Stimulated activated CD4-positive, alpha-beta T cell treated with anti-CD3 and anti-CD28 coated beads, Interleukin-12 subunit alpha, Interleukin-12 subunit beta, amount 100 ng/mL, for 4 hours (primary cell): ENCODE data around the gene THAP6.
"Not testable (repeated sequence)": the region's sequence is repeated elsewhere in the genome, so short reads cannot be mapped to it uniquely, and the experiment has no call there.

Experiments
- DNase-seq: peaks from one replicate; pipeline ENCODE4 v3.0.0-alpha.2; 2020

Gene THAP6

DNA sequence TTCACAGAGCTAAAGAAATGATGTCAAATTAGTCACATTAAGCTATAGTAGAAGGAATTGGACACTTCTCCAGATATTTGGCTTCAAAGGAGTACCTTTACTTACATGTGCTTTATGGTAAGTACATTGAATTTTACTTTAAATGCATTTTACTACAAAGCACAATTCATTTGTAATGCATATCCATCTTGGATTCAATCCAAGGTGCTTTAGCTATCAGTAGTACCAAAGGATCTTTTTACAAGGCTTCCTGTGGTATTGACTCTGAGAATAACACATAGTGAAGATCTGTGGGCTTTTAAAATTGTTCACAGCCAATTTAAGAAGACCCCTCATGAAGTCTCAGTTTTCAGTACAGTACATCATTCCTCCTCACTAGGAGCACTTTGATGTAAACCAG lies 13.2 kb downstream of the THAP6 start:
- DNase-seq = no peak

GRCh38 chr4:75530556-75531322 lies 16.5 kb downstream of the THAP6 start:
- no peak for DNase-seq

DNA sequence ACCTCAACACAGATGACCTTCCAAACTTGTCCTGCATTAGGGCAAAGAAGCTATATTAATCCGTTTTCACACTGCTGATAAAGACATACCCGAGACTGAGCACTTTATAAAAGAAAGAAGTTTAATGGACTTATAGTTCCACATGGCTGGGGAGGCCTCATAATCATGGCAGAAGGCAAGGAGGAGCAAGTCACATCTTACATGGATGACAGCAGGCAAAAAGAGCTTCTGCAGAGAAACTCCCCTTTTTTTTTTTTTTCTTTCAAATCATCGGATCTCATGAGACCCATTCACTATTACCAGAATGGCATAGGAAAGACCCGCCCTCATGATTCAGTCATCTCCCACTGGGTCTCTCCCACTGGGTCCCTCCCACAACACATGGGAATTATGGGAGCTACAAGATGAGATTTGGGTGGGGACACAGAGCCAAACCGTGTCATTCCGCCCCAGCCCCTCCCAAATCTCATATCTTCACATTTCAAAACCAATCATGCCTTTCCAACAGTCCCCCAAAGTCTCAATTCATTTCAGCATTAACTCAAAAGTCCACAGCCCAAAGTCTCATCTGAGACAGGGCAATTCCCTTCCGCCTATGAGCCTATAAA lies 17.4 kb downstream of the THAP6 start:
- not testable (repeated sequence) for DNase-seq

DNA sequence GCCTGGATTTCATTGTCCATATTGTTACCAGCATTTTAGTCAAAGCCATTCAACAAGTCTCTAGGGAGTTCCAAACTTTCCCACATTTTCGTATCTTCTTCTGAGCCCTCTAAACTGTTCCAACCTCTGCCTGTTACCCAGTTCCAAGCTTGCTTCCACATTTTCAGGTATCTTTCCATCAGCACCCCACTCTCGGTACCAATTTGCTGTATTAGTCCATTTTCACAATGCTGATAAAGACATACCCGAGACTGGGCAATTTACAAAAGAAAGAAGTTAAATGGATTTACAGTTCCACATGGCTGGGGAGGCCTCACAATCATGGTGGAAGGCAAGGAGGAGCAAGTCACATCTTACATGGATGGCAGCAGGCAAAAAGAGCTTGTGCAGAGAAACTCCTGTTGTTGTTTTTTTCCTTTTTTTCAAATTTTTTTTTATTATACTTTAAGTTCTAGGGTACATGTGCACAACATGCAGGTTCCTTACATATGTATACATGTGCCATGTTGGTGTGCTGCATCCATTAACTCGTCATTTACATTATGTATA lies 19.1 kb downstream of the THAP6 start:
- DNase-seq = not testable (repeated sequence)

DNA sequence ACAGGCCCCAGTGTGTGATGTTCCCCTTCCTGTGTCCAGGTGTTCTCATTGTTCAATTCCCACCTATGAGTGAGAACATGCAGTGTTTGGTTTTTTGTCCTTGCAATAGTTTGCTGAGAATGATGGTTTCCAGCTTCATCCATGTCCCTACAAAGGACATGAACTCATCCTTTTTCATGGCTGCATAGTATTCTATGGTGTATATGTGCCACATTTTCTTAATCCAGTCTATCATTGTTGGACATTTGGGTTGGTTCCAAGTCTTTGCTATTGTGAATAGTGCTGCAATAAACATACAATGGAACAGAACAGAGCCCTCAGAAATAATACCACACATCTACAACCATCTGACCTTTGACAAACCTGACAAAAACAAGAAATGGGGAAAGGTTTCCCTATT lies 19.7 kb downstream of the THAP6 start:
- not testable (repeated sequence) for DNase-seq

DNA sequence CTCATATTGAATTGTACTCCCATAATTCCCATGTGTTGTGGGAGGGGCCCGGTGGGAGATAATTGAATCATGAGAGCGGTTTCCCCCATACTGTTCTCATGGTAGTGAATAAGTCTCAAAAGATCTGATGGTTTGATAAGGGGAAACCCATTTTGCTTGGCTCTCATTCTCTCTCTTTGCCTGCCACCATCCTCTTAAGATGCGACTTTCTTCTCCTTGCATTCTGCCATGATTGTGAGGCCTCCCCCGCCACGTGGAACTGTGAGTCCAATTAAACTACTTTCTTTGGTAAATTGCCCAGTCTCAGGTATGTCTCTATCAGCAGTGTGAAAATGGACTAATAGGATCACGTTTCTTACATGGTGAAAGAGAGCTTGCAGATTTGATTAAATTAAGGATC lies 23.0 kb downstream of the THAP6 start:
- not testable (repeated sequence) for DNase-seq

- no peak for DNase-seq
These were observed 28.6 kb downstream of the THAP6 start for GRCh38 chr4:75542824-75543223.

DNA sequence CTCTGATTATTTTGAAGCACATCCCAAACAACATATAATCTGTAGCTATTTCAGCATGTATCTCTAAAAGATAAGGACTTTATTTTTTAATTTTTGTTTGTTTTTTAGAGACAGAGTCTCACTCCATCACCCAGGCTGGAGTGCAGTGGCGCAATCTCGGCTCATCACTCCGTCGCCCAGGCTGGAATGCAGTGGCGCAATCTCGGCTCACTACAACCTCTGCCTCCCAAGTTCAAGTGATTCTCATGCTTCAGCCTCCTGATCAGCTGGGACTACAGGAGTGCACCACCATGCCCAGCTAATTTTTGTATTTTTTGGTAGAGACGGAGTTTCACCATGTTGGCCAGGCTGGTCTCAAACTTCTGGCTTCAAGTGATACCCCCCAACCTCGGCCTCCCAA lies 29.9 kb downstream of the THAP6 start:
- not testable (repeated sequence) for DNase-seq

DNA sequence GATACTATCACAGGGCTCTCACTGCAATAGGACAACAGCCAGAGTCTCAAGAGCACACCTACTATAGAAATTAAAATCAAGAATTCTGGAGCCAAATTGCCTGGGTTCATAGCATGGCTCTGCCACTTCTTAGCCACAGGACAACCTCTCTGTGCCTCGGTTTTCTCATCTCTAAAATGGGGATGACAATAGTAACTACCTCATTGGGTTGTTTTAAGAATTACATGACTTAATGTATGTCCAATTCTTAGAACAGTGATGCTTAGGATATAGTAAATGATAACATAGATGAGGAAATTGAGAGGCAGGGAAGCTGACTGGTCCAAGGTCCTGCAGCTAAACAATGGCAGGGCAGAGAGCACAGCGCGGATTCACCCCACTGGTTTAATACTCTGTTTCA lies 30.6 kb downstream of the THAP6 start:
- no peak for DNase-seq

GRCh38 chr4:75545526-75545925 lies 31.3 kb downstream of the THAP6 start:
- DNase-seq = no peak

DNA sequence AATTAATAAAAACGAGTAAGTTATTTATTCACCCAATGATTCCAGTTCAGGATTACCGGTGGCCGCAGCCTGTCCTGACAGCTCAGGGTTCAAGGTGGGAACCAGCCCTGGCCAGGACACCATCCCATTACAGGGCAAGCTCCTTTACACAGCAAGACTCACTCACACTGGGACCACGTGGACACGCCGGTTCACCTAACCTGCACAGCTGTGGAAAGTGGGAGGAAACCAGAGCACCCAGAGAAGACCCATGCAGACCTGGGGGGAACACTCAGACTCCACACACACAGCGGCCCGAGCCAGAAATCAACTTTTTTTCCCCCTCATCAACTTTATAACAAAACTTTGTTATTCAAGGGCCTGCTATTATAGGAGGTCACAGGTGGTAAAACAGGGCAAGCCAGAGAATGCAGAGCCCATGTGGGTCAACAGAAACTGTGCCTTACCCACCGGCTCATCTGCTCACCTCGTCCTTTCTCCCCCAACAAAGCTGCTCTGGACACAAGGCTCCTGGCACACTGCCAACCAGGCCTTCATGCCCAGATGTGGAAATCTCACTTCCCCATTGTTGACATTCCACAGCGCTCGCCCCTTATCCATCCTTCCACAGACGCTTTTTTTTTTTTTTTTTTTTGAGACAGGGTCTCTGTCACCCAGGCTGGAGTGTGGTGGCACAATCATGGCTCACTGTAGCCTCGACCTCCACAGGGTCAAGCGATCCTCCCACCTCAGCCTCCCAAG lies 33.5 kb downstream of the THAP6 start:
- no peak for DNase-seq

- DNase-seq = no peak
These were observed 34.7 kb downstream of the THAP6 start for GRCh38 chr4:75549019-75549418.

DNA sequence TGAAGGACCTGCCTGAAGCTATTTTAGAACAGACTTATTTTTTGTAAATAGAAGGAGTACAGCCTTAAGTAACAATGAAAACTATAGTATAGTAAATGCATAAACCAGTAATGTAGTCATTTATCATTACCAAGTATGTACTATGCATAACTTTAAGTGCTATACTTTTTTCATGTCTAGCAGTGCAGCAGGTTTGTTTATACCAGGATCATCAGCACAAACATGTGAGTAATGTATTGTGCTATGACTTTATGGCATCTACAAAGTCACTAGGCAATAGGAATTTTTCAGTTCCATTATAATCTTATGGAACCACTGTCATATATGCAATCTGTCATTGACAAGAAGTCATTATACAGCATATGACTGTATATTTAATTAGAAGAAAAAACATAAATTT lies 38.2 kb downstream of the THAP6 start:
- no peak for DNase-seq

DNA sequence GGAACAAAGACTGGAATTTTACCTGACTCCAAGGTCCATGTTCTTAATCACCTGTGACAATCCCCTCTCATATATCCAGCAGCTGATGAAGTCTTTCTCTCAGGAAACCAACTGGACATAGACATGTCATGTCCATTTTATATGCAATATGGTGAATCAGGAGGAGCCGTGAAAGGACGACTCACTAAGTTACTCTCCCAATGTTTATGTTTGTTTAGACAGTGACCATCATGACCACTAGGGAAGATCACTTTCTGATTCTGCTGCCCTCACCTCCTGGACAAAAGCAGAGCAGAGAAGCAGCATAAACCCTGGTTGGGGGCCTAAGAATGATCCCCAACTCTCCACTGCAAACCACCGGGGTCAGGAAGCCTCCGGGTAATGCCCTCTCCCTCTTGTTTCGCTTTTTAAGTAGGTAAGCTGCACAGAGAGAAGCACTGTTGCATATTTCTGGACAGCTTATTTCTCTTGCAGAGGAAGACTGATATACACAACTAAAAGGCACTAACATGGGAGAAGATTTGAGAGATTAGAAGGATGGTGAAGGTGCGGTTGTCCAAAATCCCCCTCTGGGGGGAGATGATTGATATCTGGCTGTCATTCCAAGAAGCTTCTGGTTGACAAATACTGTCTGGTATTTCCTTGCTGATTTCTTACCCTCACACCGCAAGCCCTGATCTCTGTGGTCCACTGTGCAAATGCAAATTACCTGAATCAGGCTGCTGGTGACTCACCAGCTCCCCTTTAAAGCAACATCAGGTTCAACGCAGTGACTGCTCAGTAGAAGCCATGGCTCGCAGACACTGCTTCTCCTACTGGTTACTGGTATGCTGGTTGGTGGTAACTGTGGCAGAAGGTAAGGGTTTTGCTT lies 41.3 kb downstream of the THAP6 start, which contains the start of gene ODAPH:
Gene ODAPH (plus strand): TSS at position 773 of the 871 bp plus-strand sequence. CDS start 17 bp downstream, at position 790.
- DNase-seq = no peak

DNA sequence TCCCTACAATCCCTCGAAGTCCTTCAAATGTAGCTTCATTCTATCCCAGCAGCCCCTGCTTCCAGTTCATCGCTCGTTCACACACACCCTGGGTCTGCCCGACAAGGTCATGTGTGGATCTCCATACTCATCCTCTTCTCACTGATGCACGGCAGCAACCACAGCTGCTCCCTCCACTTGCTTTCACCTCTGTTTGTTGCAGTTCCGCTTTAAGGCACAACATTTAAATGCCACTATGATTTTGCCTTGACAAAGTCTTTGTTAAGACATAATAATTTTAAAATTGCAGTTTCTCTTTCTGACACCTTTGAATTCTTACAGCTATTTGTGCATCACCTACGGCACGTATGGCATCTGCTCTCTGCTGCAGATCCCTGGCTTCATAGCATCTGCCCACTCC lies 43.4 kb downstream of the THAP6 start:
- DNase-seq = no peak

DNA sequence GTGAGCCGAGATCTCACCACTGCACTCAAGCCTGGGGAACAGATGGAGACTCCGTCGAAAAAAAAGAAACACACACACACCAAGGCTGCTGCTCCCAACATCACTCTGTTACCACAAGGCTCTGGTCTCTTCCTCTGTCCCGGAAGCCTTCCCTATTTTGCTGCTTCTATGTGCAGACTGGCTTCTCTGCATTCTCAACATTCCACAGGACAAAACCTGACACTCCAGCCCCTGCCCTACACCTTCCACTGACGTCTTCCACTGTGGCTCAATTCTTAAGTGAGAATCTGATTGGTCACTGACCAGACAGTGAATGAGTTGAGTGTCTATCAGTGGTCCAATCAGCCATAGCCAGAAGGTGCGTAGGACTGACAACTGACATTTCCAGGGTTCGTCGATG lies 47.5 kb downstream of the THAP6 start:
- no peak for DNase-seq

DNA sequence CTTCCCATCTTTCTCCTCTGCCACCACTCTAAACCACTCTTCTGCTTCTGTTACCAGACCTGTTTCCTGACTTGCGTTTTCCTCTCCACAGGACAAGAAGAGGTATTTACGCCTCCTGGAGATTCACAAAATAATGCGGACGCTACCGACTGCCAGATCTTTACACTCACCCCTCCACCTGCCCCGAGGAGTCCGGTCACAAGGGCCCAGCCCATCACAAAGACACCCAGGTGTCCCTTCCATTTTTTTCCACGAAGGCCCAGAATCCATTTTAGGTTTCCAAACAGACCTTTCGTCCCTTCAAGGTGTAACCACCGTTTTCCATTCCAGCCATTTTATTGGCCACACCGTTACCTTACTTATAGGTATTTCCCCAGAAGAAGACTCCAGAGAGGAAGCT lies 49.8 kb downstream of the THAP6 start:
- DNase-seq = no peak

DNA sequence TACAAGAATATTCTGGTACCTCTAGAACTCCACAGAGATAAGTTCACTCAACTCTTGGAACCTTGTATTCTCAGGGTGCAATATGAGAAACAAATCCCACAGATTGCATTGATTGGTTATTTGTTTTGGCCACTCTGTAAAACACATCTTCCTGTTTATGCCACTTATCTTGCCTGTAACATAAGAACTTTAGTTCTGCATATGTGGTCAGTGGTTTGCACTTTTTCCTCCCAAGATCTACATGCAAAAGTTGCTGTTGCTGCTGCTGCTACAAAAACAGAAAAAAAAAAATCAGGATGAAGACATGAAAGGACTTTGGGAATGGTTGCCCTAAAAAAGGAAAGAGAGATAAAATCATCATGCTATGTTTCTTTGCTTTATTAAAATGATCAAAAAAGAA lies 51.2 kb downstream of the THAP6 start:
- no peak for DNase-seq

GRCh38 chr4:75566911-75567310 lies 52.6 kb downstream of the THAP6 start:
- no peak for DNase-seq

GRCh38 chr4:75567725-75568124 lies 53.5 kb downstream of the THAP6 start:
- DNase-seq = no peak
